GM19324 (cell line): Measurements from ENCODE around the gene DAPK2.
"Not testable (repeated sequence)": the region's sequence is repeated elsewhere in the genome, so short reads cannot be mapped to it uniquely, and the experiment has no call there.

Experiments
- ATAC-seq: cut with Tn5 transposase; IDR thresholded peaks from one replicate; pipeline ENCODE4 v1.9.1; 2021; ENCODE audit warnings: mild to moderate bottlenecking, moderate library complexity; ENCODE audit not compliant: unreplicated experiment, low FRiP score

DAPK2 gene

GRCh38 chr15:63979262-63979793 lies 67.0 kb downstream of the DAPK2 start:
- ATAC-seq = no peak

- ATAC-seq = no peak
Observed at GRCh38 chr15:63978511-63979261, 67.6 kb downstream of the DAPK2 start.

DNA sequence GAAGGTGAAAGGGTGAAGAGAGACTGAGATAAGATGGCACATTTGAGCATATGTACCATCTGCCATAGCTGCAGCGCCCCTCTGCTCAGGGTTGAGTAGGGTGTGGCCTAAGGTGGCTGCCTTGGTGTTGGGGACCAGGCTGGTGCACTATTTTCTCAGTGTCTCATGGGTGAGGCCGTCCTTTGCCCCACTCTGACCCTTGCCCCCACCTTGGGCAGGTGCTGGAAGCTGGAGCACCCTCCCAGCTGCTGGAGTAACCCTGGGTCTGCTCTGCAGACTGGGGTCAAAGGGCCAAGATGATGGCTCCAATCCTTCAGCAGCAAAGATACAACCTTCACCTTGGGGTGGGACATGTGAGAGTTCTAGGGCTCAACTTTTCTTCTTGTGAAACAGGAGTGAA lies 69.2 kb downstream of the DAPK2 start:
- ATAC-seq = no peak

- no peak for ATAC-seq
Observed at GRCh38 chr15:63974021-63974420, 72.3 kb downstream of the DAPK2 start.

DNA sequence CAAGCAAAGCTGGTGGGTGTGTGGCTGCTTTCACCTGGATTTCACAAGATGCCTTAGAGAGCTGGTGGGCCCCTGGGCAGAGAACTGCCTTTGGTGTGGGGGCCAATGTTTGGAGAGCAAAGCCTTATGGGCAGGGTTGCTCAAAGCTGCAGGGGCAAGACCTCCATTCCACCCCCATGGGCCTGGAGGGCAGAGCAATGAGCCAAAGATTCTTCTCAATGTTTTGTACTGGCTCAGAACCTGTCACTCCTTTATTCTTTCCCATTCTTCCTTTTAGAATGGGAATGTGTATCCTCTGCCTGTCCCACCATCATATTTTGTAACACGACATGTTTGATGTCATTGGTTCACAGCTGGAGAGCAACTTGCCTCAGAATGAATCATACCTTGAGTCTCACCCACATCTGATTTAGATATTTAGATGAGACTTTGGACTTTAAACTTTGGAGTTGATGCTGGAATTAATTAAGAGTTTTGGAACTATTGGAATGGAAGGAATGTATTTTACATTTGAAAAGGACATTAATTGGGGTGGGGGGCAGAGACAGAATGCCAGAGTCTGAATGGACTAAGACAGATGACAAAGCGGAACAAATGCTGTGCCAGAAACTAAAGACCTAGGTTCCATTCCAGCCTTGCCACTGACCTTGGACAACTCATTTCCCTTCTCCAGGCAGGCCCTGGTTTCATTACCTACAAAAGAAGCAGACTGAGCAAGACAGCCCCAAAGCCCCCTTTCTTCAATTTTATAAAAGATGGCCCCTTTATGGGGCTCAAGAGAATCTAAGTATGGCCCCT lies 72.9 kb downstream of the DAPK2 start:
- ATAC-seq = no peak

DNA sequence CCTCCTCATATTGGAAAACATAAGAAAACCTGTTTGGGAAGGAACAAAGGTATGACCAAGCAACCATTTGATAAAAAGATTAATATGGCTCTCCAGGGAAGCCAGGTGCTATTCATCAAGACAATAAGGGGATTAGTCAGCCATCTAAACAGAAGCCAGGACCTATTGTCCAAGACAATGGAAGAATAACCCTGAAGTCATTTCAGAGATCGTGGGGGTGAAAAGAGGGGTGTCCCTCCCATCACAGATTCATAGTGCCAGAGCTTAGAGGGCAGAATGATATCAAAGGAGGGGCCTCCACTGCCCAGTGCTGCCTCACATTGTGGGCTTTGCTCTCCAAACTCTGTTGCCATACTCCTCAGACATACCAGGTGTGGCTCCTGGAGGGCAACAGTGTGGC lies 73.5 kb downstream of the DAPK2 start:
- ATAC-seq = no peak

- ATAC-seq = no peak
Observed at GRCh38 chr15:63971904-63972303, 74.4 kb downstream of the DAPK2 start.

DNA sequence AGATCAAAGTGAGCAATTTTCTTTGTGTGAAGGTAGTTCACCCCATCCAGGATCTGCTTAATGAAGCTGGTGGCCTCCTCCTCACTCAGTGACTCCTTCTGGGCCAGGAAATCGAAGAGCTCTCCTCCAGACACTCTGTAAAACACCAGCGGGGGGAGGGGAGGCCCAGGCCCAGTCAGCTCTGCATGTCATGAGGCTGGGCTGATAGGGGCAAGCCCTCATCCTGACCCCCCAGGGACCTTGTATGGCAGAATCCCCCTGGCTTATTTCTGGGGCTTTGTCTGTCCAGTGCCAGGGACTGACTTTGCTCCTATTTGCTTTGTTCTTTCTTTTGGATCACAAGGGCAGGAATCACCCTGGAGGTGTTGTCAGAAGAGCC lies 74.9 kb downstream of the DAPK2 start:
- ATAC-seq = peak; percentile 18

- ATAC-seq = peak; percentile 65
Observed at GRCh38 chr15:63970621-63971426, 75.5 kb downstream of the DAPK2 start.

GRCh38 chr15:63969652-63970421 lies 76.4 kb downstream of the DAPK2 start:
- ATAC-seq = no peak

- ATAC-seq = no peak
Observed at GRCh38 chr15:63968700-63969099, 77.6 kb downstream of the DAPK2 start.

GRCh38 chr15:63968122-63968524 lies 78.2 kb downstream of the DAPK2 start:
- ATAC-seq = no peak

- ATAC-seq = no peak
Observed at GRCh38 chr15:63967616-63968015, 78.7 kb downstream of the DAPK2 start.

GRCh38 chr15:63962947-63963721 lies 83.2 kb downstream of the DAPK2 start:
- not testable (repeated sequence) for ATAC-seq

DNA sequence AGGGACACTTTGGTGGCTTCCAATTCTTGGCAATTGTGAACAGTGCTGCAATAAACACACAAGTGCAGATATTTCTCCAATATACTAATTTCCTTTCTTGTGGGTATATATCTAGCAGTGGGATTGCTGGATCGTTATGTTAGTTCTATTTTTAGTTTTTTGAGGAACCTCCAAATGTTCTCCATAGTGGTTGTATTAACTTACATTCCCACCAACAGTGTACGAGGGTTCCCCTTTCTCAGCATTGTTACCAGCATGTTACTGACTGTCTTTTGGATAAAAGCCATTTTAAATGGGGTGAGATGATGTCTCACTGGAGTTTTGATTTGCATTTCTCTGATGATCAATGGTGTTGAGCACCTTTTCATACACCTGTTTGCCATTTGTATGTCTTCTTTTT lies 92.8 kb downstream of the DAPK2 start:
- no peak for ATAC-seq

GRCh38 chr15:63950911-63951481 lies 95.3 kb downstream of the DAPK2 start:
- no peak for ATAC-seq

DNA sequence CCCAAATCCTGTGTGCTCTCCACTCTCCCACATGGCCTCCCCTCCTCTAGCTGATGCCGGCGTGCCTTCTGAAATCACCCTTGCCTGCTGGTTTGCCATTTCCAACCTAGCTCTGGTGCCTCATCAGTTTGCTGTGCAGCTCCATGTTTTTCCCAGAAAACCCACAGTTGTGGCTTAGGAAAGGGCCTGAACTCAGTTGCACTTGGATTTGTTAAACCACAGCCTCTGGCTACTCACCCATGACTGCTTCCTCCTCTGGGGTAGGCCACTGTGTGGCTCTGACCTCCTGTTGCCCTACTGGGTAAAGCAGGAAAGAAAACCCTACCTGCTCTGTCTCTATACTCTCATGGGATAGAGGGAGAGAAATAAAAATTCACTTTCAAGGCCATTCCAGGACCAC lies 97.3 kb downstream of the DAPK2 start:
- ATAC-seq = no peak

DNA sequence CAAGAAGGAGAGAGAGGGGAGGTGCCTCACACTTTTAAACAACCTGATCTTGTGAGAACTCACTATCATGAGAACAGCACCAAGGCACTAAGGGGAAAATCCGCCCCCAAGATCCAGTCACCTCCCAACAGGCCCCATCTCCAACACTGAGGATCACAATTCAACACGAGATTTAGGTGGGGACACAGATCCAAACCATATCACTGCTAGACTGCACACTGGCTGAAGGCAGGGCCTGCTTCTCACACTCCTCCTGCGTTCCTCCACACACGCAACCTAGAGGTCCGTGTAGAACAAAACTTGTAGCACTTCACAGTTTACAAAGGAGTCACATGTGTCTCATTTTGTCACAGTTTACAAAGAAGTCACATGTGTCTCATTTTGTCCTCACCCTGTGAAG lies 97.8 kb downstream of the DAPK2 start:
- no peak for ATAC-seq

- no peak for ATAC-seq
Observed at GRCh38 chr15:63947228-63947627, 99.1 kb downstream of the DAPK2 start.
